GM21360 (cell line): ENCODE measurements around the gene TRIO.

Source experiments
- ATAC-seq: cut with Tn5 transposase; IDR thresholded peaks from one replicate; pipeline ENCODE4 v1.9.1; 2021; ENCODE audit warnings: mild to moderate bottlenecking, moderate library complexity; ENCODE audit not compliant: unreplicated experiment

TRIO gene

GRCh38 chr5:14465776-14466175, 322.6 kb downstream of the TRIO start:
- no peak for ATAC-seq

DNA sequence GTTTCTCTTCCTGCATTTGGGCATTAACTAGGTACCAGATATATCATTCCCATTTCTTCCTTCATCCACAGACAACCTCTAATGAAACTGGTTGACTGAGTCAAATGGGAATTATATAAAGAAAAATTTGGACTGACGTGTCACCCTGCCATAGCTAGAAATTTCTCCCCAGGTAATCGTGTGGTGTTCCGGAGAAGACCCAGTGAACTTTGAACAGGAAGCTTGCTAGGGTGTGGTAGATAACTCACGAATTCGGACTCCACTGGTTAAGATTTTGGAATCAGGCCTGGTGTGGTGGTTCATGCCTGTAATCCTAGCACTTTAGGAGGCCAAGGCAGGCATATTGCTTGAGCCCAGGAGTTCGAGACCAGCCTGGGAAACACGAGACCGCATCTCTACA, 324.1 kb downstream of the TRIO start:
- no peak for ATAC-seq

DNA sequence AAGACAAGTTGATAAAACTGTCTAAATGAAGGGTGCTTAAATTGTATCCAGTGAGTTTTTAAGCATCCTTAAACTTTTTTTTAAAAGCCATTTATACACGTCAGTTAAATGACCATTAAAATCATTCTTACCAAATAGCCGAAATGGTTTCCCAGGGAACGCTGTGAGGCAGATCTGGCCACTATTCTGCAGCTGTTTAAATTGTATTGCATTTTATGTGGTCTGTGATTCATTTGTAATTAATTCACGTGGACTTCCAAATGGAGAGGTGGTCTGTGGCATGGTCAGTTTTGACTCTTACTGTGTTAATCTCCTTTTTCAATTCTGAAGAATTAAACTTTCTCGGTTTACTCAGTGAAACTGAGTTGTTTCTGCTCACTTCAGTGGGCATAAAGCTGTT, 324.7 kb downstream of the TRIO start:
- no peak for ATAC-seq

DNA sequence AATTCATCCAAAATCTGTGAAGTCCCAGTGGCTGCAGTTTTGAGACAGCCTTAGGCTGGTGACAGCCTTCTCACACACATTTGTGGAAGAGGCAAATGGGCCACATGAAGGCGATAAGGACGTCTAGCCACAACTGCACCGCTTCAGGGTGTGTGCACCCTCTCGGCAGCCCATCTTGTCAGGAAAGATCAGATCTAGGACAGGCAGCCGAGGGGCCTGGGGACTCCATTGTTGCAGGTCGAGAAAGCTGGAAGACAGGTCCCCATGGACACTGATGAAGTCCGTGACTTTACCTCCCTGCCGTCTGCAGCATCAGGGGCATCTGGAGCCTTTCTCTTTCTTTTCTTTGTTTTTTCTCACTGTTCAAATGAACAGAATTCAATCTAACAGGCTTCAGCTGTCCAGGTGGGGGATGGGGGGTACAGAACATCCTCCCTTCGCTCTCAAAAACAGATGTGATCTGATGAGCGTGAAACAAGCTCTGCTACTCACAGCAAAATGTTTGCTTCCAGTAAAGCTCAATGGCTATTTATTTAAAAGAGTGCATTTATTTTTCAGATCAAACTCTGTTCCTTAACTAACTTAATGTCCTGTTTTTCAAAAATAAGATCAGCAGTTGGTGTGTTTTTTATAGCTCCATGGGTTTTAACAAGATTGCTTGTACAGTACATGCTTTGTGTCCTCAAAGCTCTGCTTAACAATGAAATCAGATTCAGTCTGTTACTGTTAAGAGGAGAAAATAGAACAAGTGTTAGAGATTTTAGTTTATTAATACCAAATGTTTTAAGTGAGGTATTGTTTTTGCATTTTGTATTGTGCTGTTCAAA, 326.6 kb downstream of the TRIO start:
- ATAC-seq, result no peak

DNA sequence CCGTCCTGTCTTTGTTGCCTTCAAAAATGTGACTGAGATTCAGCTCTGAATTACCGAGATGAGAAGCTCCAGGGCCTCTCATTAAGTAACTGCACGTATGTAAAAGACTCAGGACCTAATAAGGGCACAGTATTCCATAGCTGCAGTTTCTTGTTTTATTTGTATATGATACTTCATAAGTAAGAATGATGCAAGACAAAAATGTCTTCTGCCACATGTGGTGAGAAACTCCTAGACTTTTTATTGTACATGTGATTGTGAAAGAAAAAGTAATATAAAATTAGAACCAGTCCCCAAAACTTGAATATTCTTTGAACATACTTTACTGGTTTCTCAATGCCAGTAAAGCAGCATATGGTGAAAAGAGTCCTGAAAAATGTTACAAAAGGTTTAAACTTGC, 328.4 kb downstream of the TRIO start:
- ATAC-seq, result no peak

- no peak for ATAC-seq
These were observed 329.9 kb downstream of the TRIO start for GRCh38 chr5:14472986-14473567.

- ATAC-seq, result no peak
These were observed 331.9 kb downstream of the TRIO start for GRCh38 chr5:14475045-14475444.

DNA sequence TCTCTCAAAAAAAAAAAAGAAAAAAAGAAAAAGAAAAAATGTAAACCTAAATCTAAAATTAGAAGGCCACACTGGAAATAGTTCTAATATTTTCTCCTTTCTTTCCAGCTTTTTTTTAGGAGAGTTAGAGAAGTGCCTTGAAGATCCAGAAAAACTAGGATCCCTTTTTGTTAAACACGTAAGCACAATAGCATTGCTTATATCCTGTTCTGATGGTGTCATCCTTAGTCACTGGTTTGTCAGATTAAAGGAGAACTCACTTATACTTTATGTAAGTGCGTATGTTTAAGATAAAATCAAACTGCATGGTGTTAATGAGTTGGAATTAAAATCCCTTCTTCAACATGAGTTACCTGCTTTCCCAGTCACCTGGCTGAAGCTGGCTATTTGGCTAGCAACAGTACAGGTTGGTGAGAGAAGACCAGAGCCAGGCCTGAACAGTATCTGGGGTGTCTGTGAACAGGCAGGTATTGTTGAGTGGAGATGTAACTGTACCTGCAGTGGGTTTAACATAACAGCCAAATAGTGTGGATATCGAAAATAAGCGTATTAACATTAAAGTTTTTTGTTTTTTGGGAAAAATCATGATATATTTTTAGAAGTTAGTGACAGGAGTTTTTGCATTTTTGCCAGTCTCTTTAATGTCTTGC, 333.8 kb downstream of the TRIO start:
- ATAC-seq, result no peak

GRCh38 chr5:14479143-14479696, 336.1 kb downstream of the TRIO start:
- ATAC-seq, result no peak

- no peak for ATAC-seq
These were observed 338.2 kb downstream of the TRIO start for GRCh38 chr5:14481349-14481748.

- ATAC-seq, result no peak
These were observed 338.9 kb downstream of the TRIO start for GRCh38 chr5:14482085-14482484.

DNA sequence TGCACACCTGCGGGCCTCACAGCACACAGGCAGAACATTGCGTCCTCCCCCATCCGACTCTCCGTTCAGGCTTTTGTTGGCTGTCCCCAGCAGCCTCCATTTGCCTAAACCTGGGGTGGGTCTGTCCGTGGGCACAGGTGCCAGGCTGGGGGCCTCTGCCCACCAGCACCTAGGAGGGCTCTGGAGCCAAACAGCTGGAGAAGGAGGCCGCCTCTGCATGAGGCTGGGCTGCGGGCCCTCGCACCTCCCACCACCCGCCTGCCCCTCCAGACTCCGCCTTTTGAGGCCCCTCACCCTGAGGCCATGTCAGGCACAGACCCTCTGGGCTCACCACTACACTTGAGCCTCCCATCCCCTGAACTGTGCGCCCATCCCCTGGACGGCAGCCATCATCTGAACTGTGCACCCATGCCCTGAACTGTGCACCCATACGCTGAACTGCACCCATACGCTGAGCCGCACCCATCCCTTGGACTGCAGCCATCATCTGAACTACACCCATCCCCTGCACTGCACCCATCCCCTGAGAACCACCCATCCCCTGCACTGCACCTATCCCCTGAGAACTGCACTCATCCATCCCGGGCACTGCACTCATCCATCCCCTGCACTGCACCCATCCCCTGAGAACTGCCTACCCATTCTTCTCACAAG, 340.5 kb downstream of the TRIO start:
- no peak for ATAC-seq

- no peak for ATAC-seq
These were observed 343.3 kb downstream of the TRIO start for GRCh38 chr5:14486486-14486885.

DNA sequence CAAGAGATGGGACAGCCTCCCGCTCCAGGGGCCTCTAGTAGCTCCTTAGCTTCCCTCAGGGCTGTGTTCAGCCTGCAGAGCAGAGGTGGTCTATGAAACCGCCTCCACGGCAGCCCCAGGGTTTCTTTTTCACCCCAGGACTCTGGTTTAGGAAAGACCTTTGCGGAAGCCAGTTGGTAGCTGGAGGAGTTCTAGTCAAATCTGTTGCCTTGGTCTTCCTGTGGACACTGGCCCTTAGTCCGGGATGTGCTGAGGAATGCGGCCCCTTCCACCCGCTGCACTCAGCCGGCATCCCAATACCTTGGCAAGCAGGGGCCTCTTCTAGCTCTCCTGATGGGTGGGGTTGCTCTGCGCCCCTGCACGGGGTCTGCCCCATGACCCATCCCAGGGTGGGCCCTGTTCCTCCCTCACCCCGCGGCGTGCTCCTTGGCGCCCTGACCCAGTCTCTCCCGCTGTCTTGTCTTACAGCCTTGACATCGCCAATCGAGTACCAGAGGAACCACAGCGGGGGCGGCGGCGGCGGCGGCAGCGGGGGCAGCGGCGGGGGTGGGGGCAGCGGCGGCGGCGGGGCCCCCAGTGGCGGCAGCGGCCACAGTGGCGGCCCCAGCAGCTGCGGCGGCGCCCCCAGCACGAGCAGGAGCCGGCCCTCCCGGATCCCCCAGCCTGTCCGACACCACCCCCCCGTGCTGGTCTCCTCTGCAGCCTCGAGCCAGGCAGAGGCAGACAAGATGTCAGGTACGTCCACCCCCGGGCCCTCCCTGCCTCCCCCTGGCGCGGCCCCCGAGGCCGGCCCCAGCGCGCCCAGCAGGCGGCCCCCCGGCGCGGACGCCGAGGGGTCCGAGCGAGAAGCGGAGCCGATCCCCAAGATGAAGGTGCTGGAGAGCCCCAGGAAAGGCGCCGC, 344.1 kb downstream of the TRIO start:
- ATAC-seq, result no peak

GRCh38 chr5:14487897-14488570, 344.9 kb downstream of the TRIO start:
- ATAC-seq, result no peak

- no peak for ATAC-seq
These were observed 345.6 kb downstream of the TRIO start for GRCh38 chr5:14488709-14489108.

GRCh38 chr5:14489643-14490042, 346.5 kb downstream of the TRIO start:
- no peak for ATAC-seq

DNA sequence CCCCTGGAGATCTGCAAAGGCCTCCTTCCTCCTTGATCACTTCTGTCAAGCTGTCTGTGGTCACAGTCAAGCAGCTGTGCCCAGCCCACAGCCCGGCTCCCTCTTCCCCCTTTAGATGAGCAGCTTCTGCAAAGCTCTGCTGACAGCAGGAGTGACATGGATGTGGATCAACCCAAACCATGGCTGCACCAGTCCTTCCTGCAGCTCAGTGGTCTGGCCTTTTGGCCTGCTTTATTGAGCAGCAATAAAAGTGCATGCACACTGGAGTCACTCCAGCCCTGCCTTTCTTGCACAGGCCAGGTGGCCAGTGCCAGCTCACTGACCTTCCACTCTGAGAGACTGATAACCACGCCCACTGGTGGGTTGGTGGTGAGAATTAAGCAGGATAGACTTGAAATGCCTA, 347.2 kb downstream of the TRIO start:
- no peak for ATAC-seq

DNA sequence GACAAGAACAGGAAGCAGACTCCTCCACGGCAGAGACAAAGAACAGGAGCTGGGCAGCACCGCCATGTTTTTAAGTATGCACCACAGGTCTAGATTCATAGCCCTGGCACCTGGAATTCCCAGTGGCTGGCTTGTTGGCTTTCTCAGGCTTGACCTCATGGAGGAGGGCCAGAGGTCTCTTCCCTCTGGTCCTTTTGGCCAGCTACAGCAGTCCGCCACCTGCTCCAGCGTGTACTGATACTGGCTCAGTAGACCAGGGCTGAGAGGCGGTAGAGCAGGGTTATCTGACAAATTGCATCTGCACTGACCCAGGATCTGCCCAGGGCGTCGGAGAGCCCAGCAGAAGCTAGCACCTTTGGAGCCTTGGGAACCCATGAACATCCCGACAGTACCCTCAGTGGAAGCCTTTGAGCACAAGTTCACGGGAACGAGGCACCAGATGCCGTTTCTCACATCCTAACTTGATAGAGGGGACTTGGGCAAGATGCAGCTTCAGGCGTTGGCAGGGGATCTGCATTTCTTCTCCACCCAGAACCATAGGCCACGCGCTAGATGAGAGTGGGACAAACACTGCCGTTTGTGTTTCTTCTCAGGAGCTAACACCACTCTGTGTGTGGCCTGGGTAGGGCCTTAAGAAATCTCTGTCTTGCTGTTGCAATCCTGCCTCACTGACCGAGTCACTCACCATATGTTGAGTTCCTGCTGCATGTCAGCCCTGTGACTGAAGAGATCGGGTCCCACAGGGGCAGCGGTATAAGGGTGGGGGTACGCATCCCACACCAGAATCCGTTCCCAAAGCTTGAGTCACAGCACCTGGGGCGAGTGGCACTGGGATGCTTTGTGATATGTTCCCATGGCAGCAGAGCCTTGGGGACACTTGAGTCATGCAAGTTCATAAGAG, 348.1 kb downstream of the TRIO start:
- ATAC-seq, result no peak
